NT2/D1 (cell line): ENCODE measurements around the gene EHBP1L1.

ENCODE experiments used
- SUZ12 ChIP-seq: IDR thresholded peaks from 2 replicates; pipeline ENCODE4 v1.6.1; 2011; ENCODE audit not compliant: insufficient read length, insufficient read depth; ENCODE audit errors: extremely low read depth
- YY1 ChIP-seq: IDR thresholded peaks from 2 replicates; pipeline ENCODE4 v1.6.1; 2011; ENCODE audit not compliant: insufficient read length, insufficient read depth
- ZNF274 ChIP-seq: IDR thresholded peaks from 2 replicates; pipeline ENCODE4 v1.6.1; 2011; ENCODE audit warnings: mild to moderate bottlenecking, low read depth, low read length

DNA sequence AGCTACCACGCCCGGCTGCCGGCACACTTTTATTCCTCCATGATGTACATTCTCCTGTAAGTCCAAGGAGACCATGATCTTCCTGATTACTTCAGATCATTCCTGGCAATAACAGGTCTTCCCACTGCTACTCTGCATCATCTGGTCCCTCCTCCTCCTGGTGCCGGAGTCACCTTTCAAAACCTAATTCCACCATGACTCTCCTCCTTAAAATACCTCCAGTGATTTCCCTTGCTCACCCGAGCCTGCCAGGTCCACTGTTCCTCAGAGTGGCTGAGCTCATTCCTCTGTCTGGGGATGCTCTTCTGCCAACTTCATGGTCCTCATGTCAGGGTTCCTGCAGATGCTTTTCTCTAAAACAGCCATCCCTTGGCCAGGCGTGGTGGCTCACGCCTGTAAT lies 13.8 kb upstream of the EHBP1L1 start:
- no peak for TF ChIP-seq ZNF274
- TF ChIP-seq YY1 = no peak
- no peak for TF ChIP-seq SUZ12
